OCI-LY7 (cell line): Measurements from ENCODE around the gene GLUL.

Experiments used
- CTCF ChIP-seq: fragments of 200-600 bp; sonication (generic); conservative IDR thresholded peaks from 2 replicates; pipeline ENCODE4 v1.5.1; 2014; ENCODE audit warnings: mild to moderate bottlenecking, antibody characterized with exemption, low read length, moderate library complexity, mixed read lengths
- EZH2phosphoT487 ChIP-seq: fragments of 200-600 bp; sonication (generic); IDR thresholded peaks from 2 replicates; pipeline ENCODE4 v1.6.1; 2018; ENCODE audit warnings: low read depth, borderline replicate concordance, mild to moderate bottlenecking, mixed run types, antibody characterized with exemption, low read length, moderate library complexity, mixed read lengths

- no peak for TF ChIP-seq CTCF
- TF ChIP-seq EZH2phosphoT487, result no peak
Measured at GRCh38 chr1:182430263-182431068, 38.9 kb upstream of the GLUL start.
